GM12878 (cell line): Measurements from ENCODE around the gene TBC1D1.

Source experiments
- POLR2A ChIP-seq: IDR thresholded peaks from 2 replicates; pipeline ENCODE4 v1.6.1; 2011; ENCODE audit warnings: low read depth, mild to moderate bottlenecking, low read length
- RELA ChIP-seq: fragments of 450-650 bp; IDR thresholded peaks from 2 replicates; pipeline ENCODE4 v1.8.0; 2014; ENCODE audit warnings: borderline replicate concordance; ENCODE audit not compliant: partially characterized antibody
- SMC3 ChIP-seq: IDR thresholded peaks from 2 replicates; pipeline ENCODE4 v1.6.1; 2011; ENCODE audit warnings: low read length, improper control_type of control experiment, borderline replicate concordance
- SP1 ChIP-seq: IDR thresholded peaks from one replicate; pipeline ENCODE4 v1.6.1; 2011; ENCODE audit warnings: low read depth, low read length
- SPI1 ChIP-seq: IDR thresholded peaks from 2 replicates; pipeline ENCODE4 v1.6.1; 2011; ENCODE audit warnings: low read depth, mild to moderate bottlenecking, low read length, moderate library complexity, borderline replicate concordance; ENCODE audit not compliant: insufficient read depth
- STAT3 ChIP-seq: IDR thresholded peaks from 2 replicates; pipeline ENCODE4 v1.6.1; 2011; ENCODE audit warnings: low read depth, low read length, improper control_type of control experiment
- TF ChIP-seq, protein P1 (sequence below), 3 experiments: IDR thresholded peaks in 2 of 3; conservative IDR thresholded peaks in 1 of 3; 2 replicates each; pipeline ENCODE4 v1.5.1; 2011; ENCODE audit warnings: low read depth in 3 of 3, low read length in 3 of 3, mild to moderate bottlenecking in 3 of 3, control low read depth in 2 of 3, moderate library complexity in 2 of 3, inconsistent platforms in 1 of 3, mixed read lengths in 1 of 3; ENCODE audit not compliant: control insufficient read depth in 2 of 3, insufficient read depth in 1 of 3; ENCODE audit errors: extremely low read depth in 1 of 3
- TF ChIP-seq, protein P2 (sequence below): IDR thresholded peaks from 2 replicates; pipeline ENCODE4 v1.6.1; 2012; ENCODE audit warnings: low read depth, low read length, improper control_type of control experiment
- TF ChIP-seq, protein P3 (sequence below): IDR thresholded peaks from 2 replicates; pipeline ENCODE4 v1.6.1; 2011; ENCODE audit warnings: mild to moderate bottlenecking, low read depth, low read length, moderate library complexity; ENCODE audit not compliant: insufficient replicate concordance
- TF ChIP-seq, protein P4 (sequence below): fragments of 450-650 bp; IDR thresholded peaks from 2 replicates; pipeline ENCODE4 v1.6.1; 2016; ENCODE audit warnings: mild to moderate bottlenecking
- TF ChIP-seq, protein P5 (sequence below): IDR thresholded peaks from 2 replicates; pipeline ENCODE4 v1.6.1; 2012; ENCODE audit warnings: mild to moderate bottlenecking, low read depth, low read length

DNA sequence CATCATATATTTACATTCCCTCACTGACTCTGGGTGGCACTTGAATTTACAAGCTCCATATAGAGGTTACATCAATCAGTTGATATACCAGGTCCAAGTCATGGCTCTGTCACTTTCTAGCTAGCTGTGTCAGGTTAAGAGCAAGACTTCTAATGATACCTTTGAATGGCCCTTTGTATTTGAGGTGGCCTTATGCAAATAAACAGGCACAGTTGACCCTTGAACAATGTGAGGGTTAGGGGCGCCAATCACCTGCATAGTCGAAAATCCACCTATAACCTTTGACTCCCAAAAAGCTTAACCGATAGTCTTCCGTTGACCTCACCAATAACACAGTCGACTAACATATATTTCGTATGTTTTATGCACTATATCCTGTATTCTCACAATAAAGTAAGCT lies 68.0 kb downstream of the TBC1D1 start:
- TF ChIP-seq, protein P1, sequence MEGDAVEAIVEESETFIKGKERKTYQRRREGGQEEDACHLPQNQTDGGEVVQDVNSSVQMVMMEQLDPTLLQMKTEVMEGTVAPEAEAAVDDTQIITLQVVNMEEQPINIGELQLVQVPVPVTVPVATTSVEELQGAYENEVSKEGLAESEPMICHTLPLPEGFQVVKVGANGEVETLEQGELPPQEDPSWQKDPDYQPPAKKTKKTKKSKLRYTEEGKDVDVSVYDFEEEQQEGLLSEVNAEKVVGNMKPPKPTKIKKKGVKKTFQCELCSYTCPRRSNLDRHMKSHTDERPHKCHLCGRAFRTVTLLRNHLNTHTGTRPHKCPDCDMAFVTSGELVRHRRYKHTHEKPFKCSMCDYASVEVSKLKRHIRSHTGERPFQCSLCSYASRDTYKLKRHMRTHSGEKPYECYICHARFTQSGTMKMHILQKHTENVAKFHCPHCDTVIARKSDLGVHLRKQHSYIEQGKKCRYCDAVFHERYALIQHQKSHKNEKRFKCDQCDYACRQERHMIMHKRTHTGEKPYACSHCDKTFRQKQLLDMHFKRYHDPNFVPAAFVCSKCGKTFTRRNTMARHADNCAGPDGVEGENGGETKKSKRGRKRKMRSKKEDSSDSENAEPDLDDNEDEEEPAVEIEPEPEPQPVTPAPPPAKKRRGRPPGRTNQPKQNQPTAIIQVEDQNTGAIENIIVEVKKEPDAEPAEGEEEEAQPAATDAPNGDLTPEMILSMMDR (IDR thresholded peaks at IDR 0.05 in 2 of 3, conservative IDR thresholded peaks at IDR 0.05 in 1 of 3; ENCODE audit: control insufficient read depth in 2 of 3, extremely low read depth in 1 of 3, insufficient read depth in 1 of 3, low read depth in 3 of 3, low read length in 3 of 3), result no peak
- TF ChIP-seq SPI1, result no peak
- TF ChIP-seq RELA, result no peak
- no peak for TF ChIP-seq STAT3
- no peak for TF ChIP-seq POLR2A
- TF ChIP-seq, protein P2, sequence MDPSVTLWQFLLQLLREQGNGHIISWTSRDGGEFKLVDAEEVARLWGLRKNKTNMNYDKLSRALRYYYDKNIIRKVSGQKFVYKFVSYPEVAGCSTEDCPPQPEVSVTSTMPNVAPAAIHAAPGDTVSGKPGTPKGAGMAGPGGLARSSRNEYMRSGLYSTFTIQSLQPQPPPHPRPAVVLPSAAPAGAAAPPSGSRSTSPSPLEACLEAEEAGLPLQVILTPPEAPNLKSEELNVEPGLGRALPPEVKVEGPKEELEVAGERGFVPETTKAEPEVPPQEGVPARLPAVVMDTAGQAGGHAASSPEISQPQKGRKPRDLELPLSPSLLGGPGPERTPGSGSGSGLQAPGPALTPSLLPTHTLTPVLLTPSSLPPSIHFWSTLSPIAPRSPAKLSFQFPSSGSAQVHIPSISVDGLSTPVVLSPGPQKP, result no peak
- TF ChIP-seq, protein P3, sequence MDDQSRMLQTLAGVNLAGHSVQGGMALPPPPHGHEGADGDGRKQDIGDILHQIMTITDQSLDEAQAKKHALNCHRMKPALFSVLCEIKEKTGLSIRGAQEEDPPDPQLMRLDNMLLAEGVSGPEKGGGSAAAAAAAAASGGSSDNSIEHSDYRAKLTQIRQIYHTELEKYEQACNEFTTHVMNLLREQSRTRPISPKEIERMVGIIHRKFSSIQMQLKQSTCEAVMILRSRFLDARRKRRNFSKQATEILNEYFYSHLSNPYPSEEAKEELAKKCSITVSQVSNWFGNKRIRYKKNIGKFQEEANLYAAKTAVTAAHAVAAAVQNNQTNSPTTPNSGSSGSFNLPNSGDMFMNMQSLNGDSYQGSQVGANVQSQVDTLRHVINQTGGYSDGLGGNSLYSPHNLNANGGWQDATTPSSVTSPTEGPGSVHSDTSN, result no peak
- no peak for TF ChIP-seq SMC3
- TF ChIP-seq, protein P4, sequence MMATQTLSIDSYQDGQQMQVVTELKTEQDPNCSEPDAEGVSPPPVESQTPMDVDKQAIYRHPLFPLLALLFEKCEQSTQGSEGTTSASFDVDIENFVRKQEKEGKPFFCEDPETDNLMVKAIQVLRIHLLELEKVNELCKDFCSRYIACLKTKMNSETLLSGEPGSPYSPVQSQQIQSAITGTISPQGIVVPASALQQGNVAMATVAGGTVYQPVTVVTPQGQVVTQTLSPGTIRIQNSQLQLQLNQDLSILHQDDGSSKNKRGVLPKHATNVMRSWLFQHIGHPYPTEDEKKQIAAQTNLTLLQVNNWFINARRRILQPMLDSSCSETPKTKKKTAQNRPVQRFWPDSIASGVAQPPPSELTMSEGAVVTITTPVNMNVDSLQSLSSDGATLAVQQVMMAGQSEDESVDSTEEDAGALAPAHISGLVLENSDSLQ, result no peak
- TF ChIP-seq SP1, result no peak
- TF ChIP-seq, protein P5, sequence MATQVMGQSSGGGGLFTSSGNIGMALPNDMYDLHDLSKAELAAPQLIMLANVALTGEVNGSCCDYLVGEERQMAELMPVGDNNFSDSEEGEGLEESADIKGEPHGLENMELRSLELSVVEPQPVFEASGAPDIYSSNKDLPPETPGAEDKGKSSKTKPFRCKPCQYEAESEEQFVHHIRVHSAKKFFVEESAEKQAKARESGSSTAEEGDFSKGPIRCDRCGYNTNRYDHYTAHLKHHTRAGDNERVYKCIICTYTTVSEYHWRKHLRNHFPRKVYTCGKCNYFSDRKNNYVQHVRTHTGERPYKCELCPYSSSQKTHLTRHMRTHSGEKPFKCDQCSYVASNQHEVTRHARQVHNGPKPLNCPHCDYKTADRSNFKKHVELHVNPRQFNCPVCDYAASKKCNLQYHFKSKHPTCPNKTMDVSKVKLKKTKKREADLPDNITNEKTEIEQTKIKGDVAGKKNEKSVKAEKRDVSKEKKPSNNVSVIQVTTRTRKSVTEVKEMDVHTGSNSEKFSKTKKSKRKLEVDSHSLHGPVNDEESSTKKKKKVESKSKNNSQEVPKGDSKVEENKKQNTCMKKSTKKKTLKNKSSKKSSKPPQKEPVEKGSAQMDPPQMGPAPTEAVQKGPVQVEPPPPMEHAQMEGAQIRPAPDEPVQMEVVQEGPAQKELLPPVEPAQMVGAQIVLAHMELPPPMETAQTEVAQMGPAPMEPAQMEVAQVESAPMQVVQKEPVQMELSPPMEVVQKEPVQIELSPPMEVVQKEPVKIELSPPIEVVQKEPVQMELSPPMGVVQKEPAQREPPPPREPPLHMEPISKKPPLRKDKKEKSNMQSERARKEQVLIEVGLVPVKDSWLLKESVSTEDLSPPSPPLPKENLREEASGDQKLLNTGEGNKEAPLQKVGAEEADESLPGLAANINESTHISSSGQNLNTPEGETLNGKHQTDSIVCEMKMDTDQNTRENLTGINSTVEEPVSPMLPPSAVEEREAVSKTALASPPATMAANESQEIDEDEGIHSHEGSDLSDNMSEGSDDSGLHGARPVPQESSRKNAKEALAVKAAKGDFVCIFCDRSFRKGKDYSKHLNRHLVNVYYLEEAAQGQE, result no peak
